Esophagus squamous epithelium (tissue), 5 donors: Measurements from ENCODE around the gene ITGB2. TPM values are rescaled to one million over a fixed set of nuclear protein-coding genes. Genes with fewer than 3 reads are reported as not detected.
A peak's percentile ranks its signal among the peaks of the same experiment; 100 is the strongest.

Experiments
- DNase-seq: peaks from one replicate; lab custom pipeline; 2025; lab: John Stamatoyannopoulos, UW
- H3K27ac ChIP-seq, 4 donors: fragments of 200-600 bp; sonication (generic); one replicate each; pipeline ENCODE4 v1.5.1; 2016 to 2019; ENCODE audit warnings: mild to moderate bottlenecking in 1 of 4
- H3K27me3 ChIP-seq, 4 donors: fragments of 200-600 bp; sonication (generic); 1 replicate in 3 of 4; 2 replicates in 1 of 4; pipeline versions ENCODE4 v1.5.1 to v1.6.0; 2017 to 2021; ENCODE audit warnings: antibody characterized with exemption in 1 of 4
- H3K36me3 ChIP-seq, 3 donors: fragments of 200-600 bp; sonication (generic); one replicate each; pipeline ENCODE4 v1.5.1; 2016 to 2019
- H3K4me1 ChIP-seq, 3 donors: fragments of 200-600 bp; sonication (generic); one replicate each; pipeline ENCODE4 v1.5.1; 2017 to 2019
- H3K4me3 ChIP-seq, 4 donors: fragments of 200-600 bp; sonication (generic); 1 replicate in 3 of 4; 2 replicates in 1 of 4; pipeline ENCODE4 v1.5.1; 2016 to 2019; ENCODE audit warnings: mild to moderate bottlenecking in 2 of 4, moderate library complexity in 1 of 4
- H3K9me3 ChIP-seq, 3 donors: fragments of 200-600 bp; sonication (generic); one replicate each; pipeline ENCODE4 v1.5.1; 2016 to 2019
- POLR2A ChIP-seq, 4 donors: fragments of 450-650 bp; IDR thresholded peaks; one replicate each; pipeline ENCODE4 v1.6.1; 2017; ENCODE audit warnings: antibody characterized with exemption in 4 of 4, mild to moderate bottlenecking in 4 of 4, moderate library complexity in 3 of 4
- WGBS, 2 donors: methylation state at CpG; one replicate each; pipeline ENCODE4 v1.1.5; 2018; 5-methylcytosine and 5-hydroxymethylcytosine counted together
- intact Hi-C: fragments of 100-400 bp; cut with DNase I; formaldehyde crosslinking; loops from one replicate; pipeline ENCODE4 v1.15.0; 2022
- total RNA-seq, 4 donors: library from RNA; depleted of rRNA; stranded (reverse); fragments of >200 nt; gene quantifications; one replicate each; pipeline ENCODE4 v1.1.0, GENCODE V29; 2016
- TF ChIP-seq, protein P1 (sequence below), 6 experiments: fragments of 450-650 bp in 4 of 6; fragments of 200-600 bp in 2 of 6; sonication (generic) in 2 of 6; IDR thresholded peaks; one replicate each; pipeline ENCODE4 v1.5.1; 2016 to 2019; ENCODE audit warnings: antibody characterized with exemption in 6 of 6, mild to moderate bottlenecking in 4 of 6, moderate library complexity in 4 of 6
- donor health status: DM: yes; HTN: yes; CAD: no.

ITGB2 gene
- total RNA-seq, 4 donors from 2014 or later = 6.6 to 47.1 (median 18.5) TPM

DNA sequence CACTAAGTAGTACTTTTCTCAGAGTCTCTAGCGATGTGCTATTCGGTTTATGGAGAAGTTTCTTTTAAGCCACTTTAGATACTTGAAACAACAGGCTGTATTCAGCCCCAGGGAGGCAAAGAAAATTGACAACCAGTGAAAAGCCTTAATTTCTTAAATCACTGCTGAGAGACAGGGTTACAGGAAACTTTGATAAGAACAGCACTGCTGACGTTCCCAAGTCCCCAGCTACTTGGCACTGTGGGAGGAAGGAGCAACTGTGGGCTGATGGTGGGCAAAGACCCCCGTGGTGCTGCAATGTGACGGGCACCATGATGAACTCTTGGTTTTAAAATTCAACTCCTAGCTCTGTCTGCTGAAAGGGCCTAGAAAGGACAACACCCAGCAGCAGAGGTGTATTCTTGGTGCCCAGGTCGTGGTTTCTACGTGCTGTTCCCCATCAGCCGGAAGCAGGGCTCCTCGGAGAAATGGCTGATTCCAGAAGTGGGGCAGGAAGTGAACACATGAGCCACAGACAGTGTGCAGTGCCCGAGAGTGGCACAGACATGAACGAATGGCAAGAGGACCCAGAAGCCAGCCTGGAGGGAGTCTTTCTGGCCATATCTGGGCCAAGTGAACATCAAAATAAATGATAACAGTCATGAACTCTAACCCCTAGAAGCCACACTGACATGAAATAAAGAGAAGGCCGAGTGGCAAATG, 52.5 kb downstream of the ITGB2 start:
- no peak overlapping the region for H3K4me3 ChIP-seq
- 76 to 82% methylated on average over 8 to 12 of the region's 12 CpGs for WGBS, 2 donors
- H3K9me3 ChIP-seq = no peaks in the 10 kb centered on the region
- H3K27ac ChIP-seq = peak overlapping the region; percentile 23 to 97 (median 90)
- peaks cover 25 to 77% (median 48%) of the 10 kb centered on the region in 3 donors for H3K4me1 ChIP-seq
- peaks cover 13 to 31% (median 13%) of the 10 kb centered on the region in 3 donors for H3K36me3 ChIP-seq
- intact Hi-C loops = no loop called here
- no peak for DNase-seq
- H3K27me3 ChIP-seq = no peaks in the 10 kb centered on the region
- no peak for TF ChIP-seq POLR2A (IDR thresholded peaks at IDR 0.05)
- TF ChIP-seq, protein P1, sequence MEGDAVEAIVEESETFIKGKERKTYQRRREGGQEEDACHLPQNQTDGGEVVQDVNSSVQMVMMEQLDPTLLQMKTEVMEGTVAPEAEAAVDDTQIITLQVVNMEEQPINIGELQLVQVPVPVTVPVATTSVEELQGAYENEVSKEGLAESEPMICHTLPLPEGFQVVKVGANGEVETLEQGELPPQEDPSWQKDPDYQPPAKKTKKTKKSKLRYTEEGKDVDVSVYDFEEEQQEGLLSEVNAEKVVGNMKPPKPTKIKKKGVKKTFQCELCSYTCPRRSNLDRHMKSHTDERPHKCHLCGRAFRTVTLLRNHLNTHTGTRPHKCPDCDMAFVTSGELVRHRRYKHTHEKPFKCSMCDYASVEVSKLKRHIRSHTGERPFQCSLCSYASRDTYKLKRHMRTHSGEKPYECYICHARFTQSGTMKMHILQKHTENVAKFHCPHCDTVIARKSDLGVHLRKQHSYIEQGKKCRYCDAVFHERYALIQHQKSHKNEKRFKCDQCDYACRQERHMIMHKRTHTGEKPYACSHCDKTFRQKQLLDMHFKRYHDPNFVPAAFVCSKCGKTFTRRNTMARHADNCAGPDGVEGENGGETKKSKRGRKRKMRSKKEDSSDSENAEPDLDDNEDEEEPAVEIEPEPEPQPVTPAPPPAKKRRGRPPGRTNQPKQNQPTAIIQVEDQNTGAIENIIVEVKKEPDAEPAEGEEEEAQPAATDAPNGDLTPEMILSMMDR (IDR thresholded peaks at IDR 0.05) = no peak

DNA sequence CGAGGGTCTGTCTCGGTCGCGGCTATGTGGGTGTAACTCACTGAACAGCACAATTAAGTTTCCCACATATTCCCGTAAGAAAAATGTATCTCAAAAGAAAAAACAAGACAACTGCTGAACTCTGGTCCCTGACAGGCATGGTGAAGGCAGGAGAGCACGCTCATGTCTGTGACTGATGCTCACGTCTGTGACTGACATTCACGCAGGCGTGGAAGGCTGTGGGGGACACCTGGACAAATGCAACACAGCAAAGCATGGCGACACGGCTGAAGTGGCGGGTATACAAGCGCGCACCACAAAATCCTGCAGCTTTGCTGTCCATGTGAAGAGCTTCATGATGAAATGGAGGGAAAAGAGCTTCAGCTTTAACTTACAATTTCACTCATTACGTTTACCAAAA, 53.2 kb downstream of the ITGB2 start:
- H3K27ac ChIP-seq = no peak overlapping the region
- peaks cover 24 to 71% (median 48%) of the 10 kb centered on the region in 3 donors for H3K4me1 ChIP-seq
- H3K36me3 ChIP-seq = peaks cover 13 to 38% (median 13%) of the 10 kb centered on the region in 3 donors
- H3K27me3 ChIP-seq = no peaks in the 10 kb centered on the region
- TF ChIP-seq, protein P1 (IDR thresholded peaks at IDR 0.05) = no peak
- TF ChIP-seq POLR2A (IDR thresholded peaks at IDR 0.05) = no peak
- intact Hi-C loops = no loop called here
- no peak overlapping the region for H3K4me3 ChIP-seq
- DNase-seq = no peak
- no peaks in the 10 kb centered on the region for H3K9me3 ChIP-seq
- 87 to 91% methylated on average over 15 of the region's 15 CpGs for WGBS, 2 donors

DNA sequence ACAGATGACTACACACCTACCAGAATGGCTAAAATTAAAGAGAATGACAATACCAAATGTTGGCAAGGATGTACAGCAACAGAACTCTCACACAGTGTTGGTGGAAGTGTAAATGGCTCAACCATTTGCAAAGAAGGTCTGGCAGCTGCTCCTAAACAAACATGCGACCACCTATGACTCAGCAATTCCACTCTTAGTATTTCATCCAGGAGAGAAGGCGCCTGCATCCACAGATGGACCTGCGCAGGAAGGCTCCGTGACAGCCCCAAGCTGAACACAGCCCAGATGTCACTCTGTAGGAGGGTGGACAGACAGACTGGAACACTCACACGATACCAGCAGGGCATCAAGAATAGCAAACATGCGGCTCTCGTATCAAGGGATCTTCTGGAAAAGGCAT, 53.9 kb downstream of the ITGB2 start:
- peaks cover 13 to 45% (median 13%) of the 10 kb centered on the region in 3 donors for H3K36me3 ChIP-seq
- no peak overlapping the region for H3K4me3 ChIP-seq
- no peaks in the 10 kb centered on the region for H3K9me3 ChIP-seq
- intact Hi-C loops = no loop called here
- whole genome bisulfite sequencing, 2 donors = 75 to 77% methylated on average over 6 to 7 of the region's 7 CpGs
- H3K27ac ChIP-seq = no peak overlapping the region
- peaks cover 17 to 70% (median 44%) of the 10 kb centered on the region in 3 donors for H3K4me1 ChIP-seq
- no peak for TF ChIP-seq POLR2A (IDR thresholded peaks at IDR 0.05)
- TF ChIP-seq, protein P1 (IDR thresholded peaks at IDR 0.05) = no peak
- no peak for DNase-seq
- H3K27me3 ChIP-seq = no peaks in the 10 kb centered on the region

DNA sequence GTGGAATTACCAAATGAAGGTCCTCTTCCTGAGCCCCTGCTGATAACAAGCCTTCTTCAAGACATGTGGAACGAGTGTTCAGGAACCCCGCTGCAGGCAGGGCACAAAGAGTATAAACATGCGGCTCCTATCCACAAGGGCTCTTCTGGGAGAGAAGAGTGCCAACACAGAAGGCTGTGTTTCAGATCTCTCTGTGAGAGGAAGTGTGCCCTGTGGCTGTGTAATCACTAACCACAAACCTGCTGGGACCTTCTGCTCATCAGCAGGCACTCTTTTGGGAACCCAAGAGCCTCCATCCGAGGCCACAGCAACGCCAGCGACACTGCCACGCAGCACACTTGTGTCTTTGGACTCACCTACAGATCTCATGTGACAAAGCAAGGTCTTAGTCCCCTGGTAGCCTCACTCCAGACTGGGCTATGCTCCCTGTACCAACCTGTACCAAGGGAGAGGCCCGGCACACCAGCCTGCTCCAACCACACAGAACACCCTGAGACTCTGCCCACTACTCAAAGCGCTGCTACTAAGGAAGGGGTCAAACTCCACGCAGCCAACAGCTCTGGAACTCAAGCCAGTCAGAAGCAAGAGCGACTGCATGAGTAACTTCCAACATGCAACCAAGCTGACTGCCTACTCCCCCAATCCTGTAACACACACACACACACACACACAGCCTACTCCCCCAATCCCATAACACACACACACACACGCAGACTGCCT, 55.0 kb downstream of the ITGB2 start:
- 72 to 77% methylated on average over 4 to 9 of the region's 12 CpGs for WGBS, 2 donors
- Histone ChIP-seq H3K36me3 (peaks cover 13 to 55% (median 13%) of the 10 kb centered on the region in 3 donors), H3K27ac (no peak overlapping the region), H3K4me1 (peaks cover 7 to 60% (median 34%) of the 10 kb centered on the region in 3 donors), H3K9me3 (no peaks in the 10 kb centered on the region), H3K4me3 (no peak overlapping the region), H3K27me3 (no peaks in the 10 kb centered on the region)
- DNase-seq = no peak
- intact Hi-C loops = no loop called here
- TF ChIP-seq, protein P1 (IDR thresholded peaks at IDR 0.05) = no peak
- no peak for TF ChIP-seq POLR2A (IDR thresholded peaks at IDR 0.05)
